Right lobe of liver (tissue), 6 donors: ENCODE results near the gene DDX27. TPM values are rescaled to one million over a fixed set of nuclear protein-coding genes. Genes with fewer than 3 reads are reported as not detected.

ENCODE experiments used
- ATAC-seq, 4 donors: fragments of 200-7000 bp; cut with Tn5 transposase; one replicate each; pipeline ENCODE4 v1.9.1; 2020; ENCODE audit warnings: mild to moderate bottlenecking in 4 of 4, moderate library complexity in 4 of 4
- DNase-seq, 3 donors: peaks; one replicate each; pipeline ENCODE4 v3.0.0-alpha.2; 2020
- H3K27ac ChIP-seq, 3 donors: fragments of 200-600 bp; one replicate each; pipeline ENCODE4 v1.8.0; 2022
- H3K27me3 ChIP-seq, 2 donors: fragments of 200-600 bp; one replicate each; pipeline ENCODE4 v1.8.0; 2022
- H3K36me3 ChIP-seq, 4 donors: fragments of 200-600 bp; sonication (generic) in 1 of 4; one replicate each; pipeline versions ENCODE4 v1.5.1 to v1.8.0; 2017 to 2022; ENCODE audit warnings: control low read depth in 1 of 4
- H3K4me1 ChIP-seq, 4 donors: fragments of 200-600 bp; sonication (generic) in 1 of 4; one replicate each; pipeline versions ENCODE4 v1.5.1 to v1.8.0; 2017 to 2022; ENCODE audit warnings: control low read depth in 1 of 4
- H3K4me3 ChIP-seq, 3 donors: fragments of 200-600 bp; one replicate each; pipeline ENCODE4 v1.8.0; 2022
- H3K9me3 ChIP-seq, 4 donors: fragments of 200-600 bp; sonication (generic) in 1 of 4; one replicate each; pipeline versions ENCODE4 v1.5.1 to v1.8.0; 2017 to 2022; ENCODE audit warnings: control low read depth in 1 of 4
- POLR2A ChIP-seq: fragments of 450-650 bp; IDR thresholded peaks from one replicate; pipeline ENCODE4 v1.6.1; 2017; ENCODE audit warnings: antibody characterized with exemption, mild to moderate bottlenecking
- WGBS: methylation state at CpG from one replicate; pipeline ENCODE4 v1.1.6; 2018; ENCODE audit warnings: low coverage, low lambda C conversion rate; ENCODE audit not compliant: insufficient coverage; ENCODE audit errors: missing lambda C conversion rate; 5-methylcytosine and 5-hydroxymethylcytosine counted together
- intact Hi-C, 2 donors: fragments of 100-400 bp; cut with DNase I; formaldehyde crosslinking; loops; one replicate each; pipeline versions ENCODE4 v1.11.2 to v1.14.1; 2022
- total RNA-seq, 6 experiments: library from RNA; depleted of rRNA in 2 of 6; stranded (reverse); fragments of >200 nt in 2 of 6; fragmentation: NEBNext Ultra II Directional in 3 of 6; extraction: Animal tissue kit (Norgen Biotek cat#: 25700) in 3 of 6; gene quantifications; one replicate each; pipeline versions ENCODE4 v1.1.0 to v1.2.4, GENCODE V29; 2016 to 2023
- TF ChIP-seq, protein P1 (sequence below), 4 donors: fragments of 200-600 bp in 3 of 4; fragments of 450-650 bp in 1 of 4; IDR thresholded peaks; one replicate each; pipeline versions ENCODE4 v1.5.1 to v1.8.0; 2016 to 2022; ENCODE audit warnings: antibody characterized with exemption in 4 of 4, mild to moderate bottlenecking in 2 of 4
- donor health status: DM: no; HTN: yes; CAD: no.
- donor health status: DM: no; HTN: no; CAD: no.
- donor health status: DM: no; HTN: no; CAD: no.
- donor health status: DM: no; HTN: yes; CAD: no.
- donor health status: DM: no; HTN: yes; CAD: no.

The DDX27 gene
- total RNA-seq, 6 experiments from 2014 or later: 7.6 to 15.7 (median 11.6) TPM

DNA sequence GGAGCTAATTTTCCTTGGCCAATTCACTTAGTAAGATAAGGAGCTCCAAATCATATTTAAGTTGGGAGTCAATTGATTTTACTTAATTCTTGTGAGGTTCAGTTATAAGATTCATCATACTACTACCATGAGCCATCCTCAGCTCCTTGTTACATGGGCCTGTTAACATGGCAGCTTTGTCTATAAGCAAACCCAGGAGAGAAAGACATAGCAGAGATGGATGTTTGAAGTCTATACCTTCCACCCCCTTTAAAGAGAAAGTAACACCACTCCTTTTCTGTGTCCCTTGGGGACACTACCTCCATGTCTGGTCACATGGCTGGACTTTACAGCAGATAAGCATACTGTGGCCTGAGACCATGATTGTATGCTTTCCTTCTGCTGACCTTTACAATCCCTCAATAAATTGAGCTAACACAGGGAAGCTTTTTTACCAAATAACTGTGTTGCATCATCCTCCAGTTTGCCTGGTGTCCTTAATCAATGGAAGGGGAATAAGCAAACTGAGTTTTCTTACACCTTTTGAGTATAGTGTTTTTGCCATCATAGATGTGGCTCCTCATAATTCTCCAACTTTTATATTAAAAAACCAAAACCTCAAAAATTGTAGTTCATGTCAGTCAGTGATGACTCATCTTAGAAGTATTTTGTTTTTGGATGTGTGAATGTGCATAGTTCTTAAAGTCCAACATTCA lies 68.5 kb downstream of the DDX27 start:
- Histone ChIP-seq H3K27me3 (no peaks in the 10 kb centered on the region), H3K9me3 (peaks cover 0 to 15% (median 0%) of the 10 kb centered on the region in 4 donors), H3K36me3 (peaks cover 4 to 74% (median 62%) of the 10 kb centered on the region in 4 donors), H3K4me3 (no peak overlapping the region), H3K27ac (no peak overlapping the region), H3K4me1 (peaks cover 0 to 7% (median 0%) of the 10 kb centered on the region in 4 donors)
- TF ChIP-seq POLR2A: no peak
- TF ChIP-seq, protein P1, sequence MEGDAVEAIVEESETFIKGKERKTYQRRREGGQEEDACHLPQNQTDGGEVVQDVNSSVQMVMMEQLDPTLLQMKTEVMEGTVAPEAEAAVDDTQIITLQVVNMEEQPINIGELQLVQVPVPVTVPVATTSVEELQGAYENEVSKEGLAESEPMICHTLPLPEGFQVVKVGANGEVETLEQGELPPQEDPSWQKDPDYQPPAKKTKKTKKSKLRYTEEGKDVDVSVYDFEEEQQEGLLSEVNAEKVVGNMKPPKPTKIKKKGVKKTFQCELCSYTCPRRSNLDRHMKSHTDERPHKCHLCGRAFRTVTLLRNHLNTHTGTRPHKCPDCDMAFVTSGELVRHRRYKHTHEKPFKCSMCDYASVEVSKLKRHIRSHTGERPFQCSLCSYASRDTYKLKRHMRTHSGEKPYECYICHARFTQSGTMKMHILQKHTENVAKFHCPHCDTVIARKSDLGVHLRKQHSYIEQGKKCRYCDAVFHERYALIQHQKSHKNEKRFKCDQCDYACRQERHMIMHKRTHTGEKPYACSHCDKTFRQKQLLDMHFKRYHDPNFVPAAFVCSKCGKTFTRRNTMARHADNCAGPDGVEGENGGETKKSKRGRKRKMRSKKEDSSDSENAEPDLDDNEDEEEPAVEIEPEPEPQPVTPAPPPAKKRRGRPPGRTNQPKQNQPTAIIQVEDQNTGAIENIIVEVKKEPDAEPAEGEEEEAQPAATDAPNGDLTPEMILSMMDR (IDR thresholded peaks at IDR 0.05): no peak
- ATAC-seq: peak in 2 of 4 donors; percentile 9 to 22
- no peak for DNase-seq
- intact Hi-C loops: no loop called here

DNA sequence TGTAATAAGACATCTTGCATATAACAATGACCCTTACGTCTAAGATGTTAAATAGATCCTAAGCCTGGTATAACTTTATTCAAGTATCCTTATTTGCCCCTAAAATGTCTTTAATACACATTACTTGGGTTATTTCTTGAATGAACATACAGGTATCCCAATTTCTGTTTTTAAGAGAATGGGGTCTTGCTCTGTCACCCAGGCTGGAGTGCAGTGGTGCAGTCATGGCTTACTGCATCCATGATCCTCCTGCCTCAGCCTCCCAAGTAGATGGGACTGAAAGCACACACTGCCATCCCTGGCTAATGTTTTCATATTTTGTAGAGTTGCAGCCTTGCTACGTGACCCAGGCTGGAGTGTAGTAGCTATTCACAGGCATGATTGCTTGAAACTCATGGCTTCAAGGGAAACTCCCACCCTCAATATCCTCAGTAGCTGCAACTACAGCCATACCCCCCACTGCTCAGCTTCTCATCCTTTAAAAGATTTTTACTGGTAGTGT lies 69.1 kb downstream of the DDX27 start:
- H3K27ac ChIP-seq: no peak overlapping the region
- intact Hi-C loops: no loop called here
- 96% methylated on average over 2 of the region's 2 CpGs for WGBS

DNA sequence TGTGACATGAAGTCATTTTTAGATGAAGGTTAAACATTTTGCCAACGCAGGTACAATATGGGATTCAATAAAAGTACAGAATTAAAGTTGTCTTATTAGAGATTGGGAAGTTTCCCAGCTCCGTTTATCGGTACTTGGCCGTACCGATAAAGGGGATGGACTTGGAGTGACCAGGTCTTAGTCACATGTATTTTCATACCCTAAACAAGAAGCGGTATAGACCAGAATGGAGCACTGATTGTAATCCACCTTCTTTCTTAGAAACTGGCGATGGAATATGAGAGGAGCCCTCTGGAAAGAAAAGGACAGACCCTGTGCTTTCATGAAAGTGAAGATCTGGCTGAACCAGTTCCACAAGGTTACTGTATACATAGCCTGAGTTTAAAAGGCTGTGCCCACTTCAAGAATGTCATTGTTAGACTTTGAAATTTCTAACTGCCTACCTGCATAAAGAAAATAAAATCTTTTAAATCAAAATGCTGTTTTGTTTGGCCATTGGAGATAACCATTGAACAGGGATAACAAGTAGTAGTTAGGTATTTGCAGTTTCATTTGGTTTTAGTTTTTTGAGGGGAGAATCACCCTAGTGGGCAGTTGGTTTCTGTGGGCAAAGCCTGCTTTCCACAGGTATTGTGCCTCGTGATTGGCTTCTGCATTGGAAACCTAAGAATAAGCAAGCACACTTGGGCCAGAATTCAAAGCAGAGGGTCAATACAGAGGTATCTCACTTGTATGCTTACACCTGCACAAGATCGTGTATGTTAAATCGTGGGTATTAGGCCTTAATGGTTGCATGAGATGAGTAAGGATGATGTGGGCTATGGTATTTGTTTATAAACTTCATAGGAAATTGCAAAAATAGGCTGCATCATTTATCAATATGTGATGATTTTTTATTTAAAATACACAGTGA lies 69.8 kb downstream of the DDX27 start:
- 94% methylated on average over 10 of the region's 10 CpGs for WGBS
- TF ChIP-seq, protein P1 (IDR thresholded peaks at IDR 0.05): no peak
- TF ChIP-seq POLR2A: no peak
- Histone ChIP-seq H3K27me3 (no peaks in the 10 kb centered on the region), H3K4me3 (no peak overlapping the region), H3K4me1 (no peaks in the 10 kb centered on the region), H3K9me3 (peaks cover 0 to 15% (median 0%) of the 10 kb centered on the region in 4 donors), H3K27ac (no peak overlapping the region), H3K36me3 (peaks cover 4 to 69% (median 51%) of the 10 kb centered on the region in 4 donors)
- ATAC-seq: no peak
- intact Hi-C loops: no loop called here
- no peak for DNase-seq

More for the DNA sequence above, 69.1 kb downstream of the DDX27 start:
- H3K9me3 ChIP-seq: peaks cover 0 to 15% (median 0%) of the 10 kb centered on the region in 4 donors
- no peak overlapping the region for H3K4me3 ChIP-seq
- peaks cover 0 to 4% (median 0%) of the 10 kb centered on the region in 4 donors for H3K4me1 ChIP-seq
- H3K36me3 ChIP-seq: peaks cover 4 to 69% (median 56%) of the 10 kb centered on the region in 4 donors
- TF ChIP-seq POLR2A: no peak
- TF ChIP-seq, protein P1 (IDR thresholded peaks at IDR 0.05): no peak
- ATAC-seq: no peak
- no peaks in the 10 kb centered on the region for H3K27me3 ChIP-seq
- no peak for DNase-seq

DNA sequence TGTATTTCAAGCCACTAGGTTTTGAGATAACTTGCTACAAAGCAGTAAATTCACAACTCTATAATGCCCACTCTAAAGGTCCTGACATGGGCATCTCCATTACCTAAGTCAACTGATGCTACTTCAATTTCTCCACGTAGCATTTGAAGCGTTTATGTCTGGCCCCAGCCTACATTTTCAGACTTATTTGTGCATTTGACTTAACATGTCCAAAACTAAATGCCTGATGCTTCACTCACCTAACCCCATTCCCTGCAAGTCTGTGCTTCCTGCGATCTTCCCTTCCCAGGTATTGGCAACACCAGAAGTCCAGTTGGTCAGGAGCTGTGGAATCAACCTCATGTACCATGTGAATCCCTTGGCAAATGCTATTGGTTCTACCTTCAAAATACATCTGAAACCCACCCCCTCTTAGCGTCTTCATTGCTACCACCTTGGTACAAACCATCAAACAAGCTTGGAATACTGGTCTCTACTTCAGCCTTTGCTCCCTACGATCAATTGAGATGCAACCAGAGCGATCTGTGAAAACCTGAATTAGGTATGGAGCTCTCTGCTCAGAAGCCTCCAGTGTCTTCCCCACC lies 71.5 kb downstream of the DDX27 start:
- WGBS: 92% methylated on average over 3 of the region's 6 CpGs

More for the DNA sequence above, 71.5 kb downstream of the DDX27 start:
- Histone ChIP-seq H3K9me3 (peaks cover 0 to 11% (median 0%) of the 10 kb centered on the region in 4 donors), H3K36me3 (peaks cover 4 to 59% (median 39%) of the 10 kb centered on the region in 4 donors), H3K4me1 (no peaks in the 10 kb centered on the region), H3K27me3 (no peaks in the 10 kb centered on the region), H3K27ac (no peak overlapping the region), H3K4me3 (no peak overlapping the region)
- DNase-seq (no peak), ATAC-seq (no peak)
- TF ChIP-seq, protein P1 (IDR thresholded peaks at IDR 0.05): no peak
- no peak for TF ChIP-seq POLR2A
- intact Hi-C loops: no loop called here
